SU-DHL-6 (cell line): ENCODE results near the gene STXBP5.

Source experiments
- EZH2phosphoT487 ChIP-seq: fragments of 200-600 bp; sonication (generic), shearing (Covaris generic); conservative IDR thresholded peaks from 2 replicates; pipeline ENCODE4 v1.6.1; 2018; ENCODE audit warnings: mild to moderate bottlenecking, antibody characterized with exemption, low read length, moderate library complexity, mixed read lengths
- TF ChIP-seq, protein P1 (sequence below): fragments of 200-600 bp; sonication (generic); IDR thresholded peaks from one replicate; pipeline ENCODE4 v1.5.1; 2017; ENCODE audit warnings: antibody characterized with exemption, mild to moderate bottlenecking, low read length, moderate library complexity; ENCODE audit not compliant: insufficient read depth, poor library complexity, severe bottlenecking

DNA sequence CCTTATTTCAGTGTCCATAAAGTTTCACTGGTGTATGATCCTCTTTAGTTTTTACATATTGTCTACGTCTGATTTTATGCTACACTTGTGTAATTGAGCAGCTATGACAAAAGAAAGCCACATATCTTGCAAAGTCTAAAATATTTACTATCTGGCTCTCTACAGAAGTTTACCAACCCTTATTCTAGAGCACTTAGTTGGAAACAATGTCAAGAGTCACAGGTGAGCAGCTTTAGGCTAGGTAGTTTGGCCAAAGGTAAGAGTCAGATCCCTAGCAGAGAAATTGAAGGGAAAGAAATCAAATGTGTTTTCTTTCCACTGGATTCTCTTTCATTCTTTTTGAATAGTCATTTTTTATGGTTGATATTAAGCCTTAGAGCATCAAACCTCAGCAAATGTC is 34.7 kb upstream of the STXBP5 start:
- TF ChIP-seq, protein P1, sequence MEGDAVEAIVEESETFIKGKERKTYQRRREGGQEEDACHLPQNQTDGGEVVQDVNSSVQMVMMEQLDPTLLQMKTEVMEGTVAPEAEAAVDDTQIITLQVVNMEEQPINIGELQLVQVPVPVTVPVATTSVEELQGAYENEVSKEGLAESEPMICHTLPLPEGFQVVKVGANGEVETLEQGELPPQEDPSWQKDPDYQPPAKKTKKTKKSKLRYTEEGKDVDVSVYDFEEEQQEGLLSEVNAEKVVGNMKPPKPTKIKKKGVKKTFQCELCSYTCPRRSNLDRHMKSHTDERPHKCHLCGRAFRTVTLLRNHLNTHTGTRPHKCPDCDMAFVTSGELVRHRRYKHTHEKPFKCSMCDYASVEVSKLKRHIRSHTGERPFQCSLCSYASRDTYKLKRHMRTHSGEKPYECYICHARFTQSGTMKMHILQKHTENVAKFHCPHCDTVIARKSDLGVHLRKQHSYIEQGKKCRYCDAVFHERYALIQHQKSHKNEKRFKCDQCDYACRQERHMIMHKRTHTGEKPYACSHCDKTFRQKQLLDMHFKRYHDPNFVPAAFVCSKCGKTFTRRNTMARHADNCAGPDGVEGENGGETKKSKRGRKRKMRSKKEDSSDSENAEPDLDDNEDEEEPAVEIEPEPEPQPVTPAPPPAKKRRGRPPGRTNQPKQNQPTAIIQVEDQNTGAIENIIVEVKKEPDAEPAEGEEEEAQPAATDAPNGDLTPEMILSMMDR = no peak
- TF ChIP-seq EZH2phosphoT487 = no peak
